Myocyte (in vitro differentiated cells): Measurements from ENCODE around the gene TPSG1. TPM values are rescaled to one million over a fixed set of nuclear protein-coding genes. Genes with fewer than 3 reads are reported as not detected.
"Not testable (repeated sequence)": the region's sequence is repeated elsewhere in the genome, so short reads cannot be mapped to it uniquely, and the experiment has no call there.

Experiments
- DNase-seq: peaks from one replicate; pipeline ENCODE4 v3.0.0-alpha.2; 2012; ENCODE audit warnings: low read depth
- total RNA-seq: library from RNA; depleted of rRNA; stranded (reverse); fragments of >200 nt; gene quantifications from 2 replicates; pipeline ENCODE4 v1.2.3, GENCODE V29; 2014

Gene TPSG1
- total RNA-seq, 1 donor from 2014 or later, result not detected

DNA sequence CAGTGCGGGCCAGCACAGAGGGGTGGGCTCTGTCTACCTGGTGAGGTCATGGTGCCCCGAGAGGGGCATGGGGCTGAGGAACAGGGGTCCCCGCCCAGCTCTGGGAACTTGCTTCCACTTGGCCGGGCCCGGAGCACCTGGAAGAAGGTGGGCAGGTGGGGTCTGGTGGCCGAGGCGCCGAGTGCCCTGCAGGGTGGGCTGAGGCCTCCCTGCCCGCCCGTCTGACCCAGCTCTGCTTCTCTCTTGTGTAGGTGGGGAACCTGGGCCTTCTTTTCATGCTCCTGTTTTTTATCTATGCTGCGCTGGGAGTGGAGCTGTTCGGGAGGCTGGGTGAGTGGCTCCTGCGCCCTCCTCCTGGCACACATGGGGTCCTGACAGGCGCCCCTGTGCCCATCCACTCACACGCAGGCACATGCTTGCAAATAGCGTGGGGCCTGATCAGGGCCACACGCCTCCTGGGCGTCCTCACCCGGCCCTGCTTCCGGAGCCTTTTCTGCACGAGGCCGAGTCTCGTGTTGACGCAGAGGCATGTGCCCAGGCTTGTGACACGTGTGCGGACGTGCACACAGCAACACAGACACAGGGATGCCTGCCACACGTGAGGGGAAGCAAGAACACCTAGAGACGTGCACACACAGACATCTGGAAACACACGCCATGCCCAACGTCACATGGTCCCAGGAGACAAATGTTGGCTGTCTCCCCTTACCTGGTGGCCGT is 8.2 kb downstream of the TPSG1 start:
- DNase-seq, result no peak

GRCh38 chr16:1216296-1216619 is 8.8 kb downstream of the TPSG1 start:
- no peak for DNase-seq

- no peak for DNase-seq
These were observed 9.3 kb downstream of the TPSG1 start for GRCh38 chr16:1215574-1216295.

DNA sequence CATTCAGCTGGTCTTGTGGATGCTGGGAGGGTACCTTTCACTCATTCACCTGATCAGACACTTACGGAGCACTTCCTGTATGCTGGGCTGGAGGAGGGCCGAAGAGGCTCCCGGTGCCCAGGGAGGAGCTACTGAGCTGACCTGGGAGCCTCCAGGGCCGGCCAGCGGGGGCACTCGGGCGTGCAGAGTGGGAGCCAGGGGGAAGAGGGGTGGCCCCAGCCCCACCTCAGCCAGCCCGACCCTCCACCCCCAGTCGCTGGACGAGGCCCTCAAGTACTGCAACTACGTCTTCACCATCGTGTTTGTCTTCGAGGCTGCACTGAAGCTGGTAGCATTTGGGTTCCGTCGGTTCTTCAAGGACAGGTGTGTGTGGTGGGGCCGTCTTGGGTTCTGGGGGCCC is 10.3 kb downstream of the TPSG1 start:
- no peak for DNase-seq

- no peak for DNase-seq
These were observed 11.2 kb downstream of the TPSG1 start for GRCh38 chr16:1213796-1214372.

GRCh38 chr16:1213231-1213630 is 11.8 kb downstream of the TPSG1 start:
- no peak for DNase-seq

- no peak for DNase-seq
These were observed 12.4 kb downstream of the TPSG1 start for GRCh38 chr16:1212616-1213194.

DNA sequence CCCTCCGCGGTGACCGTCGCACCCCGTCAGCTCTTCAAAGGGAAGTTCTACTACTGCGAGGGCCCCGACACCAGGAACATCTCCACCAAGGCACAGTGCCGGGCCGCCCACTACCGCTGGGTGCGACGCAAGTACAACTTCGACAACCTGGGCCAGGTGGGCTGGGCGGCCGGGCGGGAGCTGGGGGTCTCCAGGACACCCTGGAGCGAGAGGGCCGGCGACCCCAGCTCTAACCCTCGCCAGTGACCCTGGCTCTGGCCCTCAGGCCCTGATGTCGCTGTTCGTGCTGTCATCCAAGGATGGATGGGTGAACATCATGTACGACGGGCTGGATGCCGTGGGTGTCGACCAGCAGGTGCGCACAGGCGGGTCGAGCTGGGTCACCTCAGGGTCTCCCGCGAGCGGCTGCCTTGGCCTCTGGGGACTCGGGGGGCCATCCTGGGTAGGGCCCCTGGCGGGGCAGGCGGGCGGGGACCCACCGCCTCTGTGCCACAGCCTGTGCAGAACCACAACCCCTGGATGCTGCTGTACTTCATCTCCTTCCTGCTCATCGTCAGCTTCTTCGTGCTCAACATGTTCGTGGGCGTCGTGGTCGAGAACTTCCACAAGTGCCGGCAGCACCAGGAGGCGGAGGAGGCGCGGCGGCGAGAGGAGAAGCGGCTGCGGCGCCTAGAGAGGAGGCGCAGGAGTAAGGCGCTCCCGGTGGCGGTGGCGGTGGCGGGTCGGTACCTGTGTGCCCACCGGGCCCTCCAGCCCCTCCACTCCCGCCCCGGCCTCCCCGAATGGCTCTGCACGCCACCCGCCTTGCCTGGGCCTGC is 13.4 kb downstream of the TPSG1 start:
- DNase-seq, result no peak

DNA sequence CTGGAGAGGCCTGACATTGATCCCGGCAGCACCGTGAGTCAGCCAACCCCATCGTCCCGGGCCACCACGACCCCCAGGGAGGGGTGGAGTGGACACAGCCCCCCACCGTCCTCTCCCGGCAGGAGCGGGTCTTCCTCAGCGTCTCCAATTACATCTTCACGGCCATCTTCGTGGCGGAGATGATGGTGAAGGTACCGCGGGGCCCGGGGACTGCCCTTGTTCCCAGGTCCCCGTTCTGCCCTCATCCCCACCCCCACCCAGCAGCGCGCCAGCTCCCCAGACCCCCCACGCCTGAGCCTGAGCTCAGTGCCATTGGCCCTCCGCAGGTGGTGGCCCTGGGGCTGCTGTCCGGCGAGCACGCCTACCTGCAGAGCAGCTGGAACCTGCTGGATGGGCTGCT is 14.6 kb downstream of the TPSG1 start:
- no peak for DNase-seq

- no peak for DNase-seq
These were observed 16.0 kb downstream of the TPSG1 start for GRCh38 chr16:1209081-1209480.

DNA sequence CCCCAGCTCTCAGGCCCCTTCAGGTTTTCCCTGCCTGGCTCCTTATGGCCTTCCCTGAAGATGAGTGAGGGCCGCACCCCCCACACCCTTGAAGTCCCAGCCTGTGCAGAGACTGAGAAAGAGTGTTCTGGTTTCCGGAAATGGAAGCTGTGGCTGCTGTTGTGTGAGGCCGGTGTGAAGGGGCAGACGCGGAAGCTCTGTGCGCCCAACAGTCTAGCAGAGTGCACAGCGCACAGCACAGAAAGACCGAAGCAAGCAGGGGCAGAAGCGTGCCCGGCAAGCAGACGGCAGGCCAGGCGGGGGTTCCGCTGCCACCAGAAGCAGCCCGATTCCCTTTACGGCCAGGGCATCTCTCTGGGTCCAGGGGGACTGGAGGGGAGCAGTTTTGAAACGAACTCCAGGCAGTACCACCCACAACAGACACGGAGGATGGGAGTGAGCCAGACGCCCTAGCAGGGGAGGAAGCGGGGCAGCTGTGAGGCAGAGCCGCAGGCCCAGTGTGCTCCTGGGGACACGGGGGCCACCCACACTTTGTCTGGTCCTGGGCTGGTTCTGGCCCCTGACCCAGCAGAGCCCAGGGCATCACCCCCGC is 16.7 kb downstream of the TPSG1 start:
- DNase-seq, result no peak

GRCh38 chr16:1206786-1207185 is 18.3 kb downstream of the TPSG1 start:
- DNase-seq, result no peak

DNA sequence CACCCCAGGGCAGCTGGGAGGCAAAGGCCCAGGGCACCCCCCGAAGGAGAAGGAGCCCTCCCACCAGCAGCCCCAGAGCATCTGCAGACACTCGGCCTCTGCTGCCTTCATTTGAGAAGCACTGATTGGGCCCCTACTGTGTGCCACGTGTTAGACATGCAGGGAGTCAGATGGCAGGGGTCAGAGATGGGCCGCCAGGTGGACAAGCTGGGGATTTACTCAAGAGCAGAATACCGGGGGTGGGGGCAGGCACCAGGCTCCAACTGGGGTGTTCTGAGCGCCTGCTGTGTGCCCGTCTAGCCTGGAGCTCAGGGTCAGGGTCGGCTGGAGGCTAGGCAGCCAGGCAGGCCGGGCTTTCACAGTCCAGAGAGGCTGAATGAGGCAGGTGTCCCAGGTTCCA is 18.7 kb downstream of the TPSG1 start:
- DNase-seq, result no peak

GRCh38 chr16:1204933-1205332 is 20.1 kb downstream of the TPSG1 start:
- no peak for DNase-seq

DNA sequence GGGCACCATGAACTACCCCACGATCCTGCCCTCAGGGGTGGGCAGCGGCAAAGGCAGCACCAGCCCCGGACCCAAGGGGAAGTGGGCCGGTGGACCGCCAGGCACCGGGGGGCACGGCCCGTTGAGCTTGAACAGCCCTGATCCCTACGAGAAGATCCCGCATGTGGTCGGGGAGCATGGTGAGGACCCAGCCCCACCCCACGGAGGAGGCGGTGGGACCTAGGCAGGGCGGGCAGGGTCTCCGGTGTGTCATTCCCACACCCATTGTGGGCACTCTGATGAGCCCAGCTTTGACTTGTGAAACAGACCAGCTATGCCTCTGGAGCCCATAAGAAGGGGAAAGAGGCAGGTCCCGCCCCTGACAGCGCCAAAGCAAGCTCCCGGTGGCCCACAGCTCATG is 22.8 kb downstream of the TPSG1 start:
- DNase-seq, result no peak

- no peak for DNase-seq
These were observed 23.6 kb downstream of the TPSG1 start for GRCh38 chr16:1201444-1201843.

GRCh38 chr16:1200014-1200627 is 24.9 kb downstream of the TPSG1 start:
- DNase-seq, result no peak

DNA sequence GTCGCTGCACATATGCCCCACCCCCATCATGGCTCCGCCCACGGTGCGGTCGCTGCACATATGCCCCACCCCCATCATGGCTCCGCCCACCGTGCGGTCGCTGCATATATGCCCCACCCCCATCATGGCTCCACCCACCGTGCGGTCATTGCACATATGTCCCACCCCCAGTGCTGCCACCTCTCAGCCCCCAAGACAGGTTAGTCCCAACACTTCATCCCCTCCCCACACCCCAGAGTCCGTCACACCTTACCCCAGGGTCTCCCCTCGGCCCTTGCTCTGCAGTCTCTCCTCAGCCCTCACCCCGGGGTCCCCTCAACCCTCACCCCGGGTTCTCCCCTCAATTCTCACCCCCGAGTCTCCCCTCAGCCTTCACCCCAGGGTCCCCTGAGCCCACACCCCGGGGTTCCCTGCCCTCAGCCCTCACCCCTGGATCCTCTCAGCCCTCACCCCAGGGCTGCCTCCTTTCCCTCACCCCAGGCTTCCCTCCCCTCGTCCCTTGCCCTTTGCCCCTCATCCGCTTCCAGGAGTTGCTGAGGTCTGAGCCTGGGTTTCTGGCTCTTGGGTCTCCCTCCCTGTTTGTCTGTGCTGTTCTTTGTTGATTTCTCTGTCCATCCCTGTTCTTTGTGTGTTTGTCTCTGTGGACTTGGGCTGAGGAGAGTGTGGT is 25.6 kb downstream of the TPSG1 start:
- no peak for DNase-seq

DNA sequence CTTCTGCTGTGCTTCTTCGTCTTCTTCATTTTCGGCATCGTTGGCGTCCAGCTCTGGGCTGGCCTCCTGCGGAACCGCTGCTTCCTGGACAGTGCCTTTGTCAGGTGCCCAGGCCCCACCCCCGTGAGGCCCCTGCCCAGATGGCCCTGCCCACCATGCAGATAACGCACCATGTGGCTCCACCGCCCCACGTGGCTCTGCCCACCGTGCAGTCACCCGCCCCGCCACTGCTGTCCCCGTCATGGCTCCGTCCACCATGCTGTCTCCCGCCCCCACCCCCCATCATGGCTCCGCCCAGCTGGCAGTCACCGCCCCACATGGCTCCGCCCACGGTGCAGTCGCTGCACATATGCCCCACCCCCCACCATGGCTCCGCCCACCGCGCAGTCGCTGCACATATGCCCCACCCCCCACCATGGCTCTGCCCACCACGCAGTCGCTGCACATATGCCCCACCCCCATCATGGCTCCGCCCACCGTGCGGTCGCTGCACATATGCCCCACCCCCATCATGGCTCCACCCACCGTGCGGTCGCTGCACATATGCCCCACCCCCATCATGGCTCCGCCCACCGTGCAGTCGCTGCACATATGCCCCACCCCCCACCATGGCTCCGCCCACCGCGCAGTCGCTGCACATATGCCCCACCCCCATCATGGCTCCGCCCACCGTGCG is 26.3 kb downstream of the TPSG1 start:
- not testable (repeated sequence) for DNase-seq

- no peak for DNase-seq
These were observed 26.9 kb downstream of the TPSG1 start for GRCh38 chr16:1198194-1198593.
